ENCODE results near the gene ALG3. TPM values are rescaled to one million over a fixed set of nuclear protein-coding genes. Genes with fewer than 3 reads are reported as not detected.
"Not testable (repeated sequence)": the region's sequence is repeated elsewhere in the genome, so short reads cannot be mapped to it uniquely, and the experiment has no call there.

The ALG3 gene
- total RNA-seq, 2 experiments from 2014 or later: 52.3 to 54.9 TPM

DNA sequence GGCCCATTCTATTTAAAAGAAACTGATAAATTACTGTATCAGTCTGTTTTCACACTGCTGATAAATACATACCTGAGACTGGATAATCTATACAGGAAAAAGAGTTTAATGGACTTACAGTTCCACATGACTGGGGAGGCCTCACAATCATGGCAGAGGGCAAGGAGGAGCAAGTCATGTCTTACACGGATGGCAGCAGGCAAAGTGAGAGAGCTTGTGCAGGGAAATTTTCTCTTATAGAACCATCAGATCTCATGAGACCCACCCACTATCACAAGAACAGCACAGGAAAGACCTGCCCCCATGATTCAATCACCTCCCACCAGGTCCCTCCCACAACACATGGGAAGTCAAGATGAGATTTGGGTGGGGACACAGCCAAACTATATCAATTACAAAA is 18.5 kb upstream of the ALG3 start:
- not testable (repeated sequence) for H3K27ac Mint-ChIP-seq, H3K4me3 Mint-ChIP-seq, DNase-seq, H3K4me1 Mint-ChIP-seq, H3K36me3 Mint-ChIP-seq, H3K9me3 Mint-ChIP-seq
- peaks cover 61% of the 10 kb centered on the region for H3K27me3 Mint-ChIP-seq

DNA sequence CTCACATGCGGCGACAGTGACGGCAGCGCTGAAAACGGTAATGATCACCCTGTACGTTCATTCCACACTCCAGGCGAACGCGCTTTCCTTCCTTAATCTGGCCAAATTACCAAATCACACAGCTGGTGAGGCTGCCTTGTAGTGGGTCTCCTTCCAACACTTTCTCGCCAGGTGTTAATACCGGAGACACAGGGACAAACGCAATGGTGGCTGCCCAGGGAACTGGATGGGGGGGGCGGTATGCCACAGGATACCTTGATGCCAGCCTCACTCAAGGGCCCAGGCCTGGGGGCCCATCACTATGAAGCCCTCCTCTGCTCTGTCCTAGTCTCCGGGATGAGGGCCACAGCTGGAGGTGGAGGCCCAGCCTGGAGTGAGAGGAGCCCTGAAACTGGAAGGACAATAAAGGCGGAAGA is 14.0 kb upstream of the ALG3 start:
- H3K4me3 Mint-ChIP-seq: peak overlapping the region; percentile 71
- H3K4me1 Mint-ChIP-seq: peaks cover 17% of the 10 kb centered on the region
- peaks cover 16% of the 10 kb centered on the region for H3K36me3 Mint-ChIP-seq
- no peak overlapping the region for H3K27ac Mint-ChIP-seq
- DNase-seq: no peak
- H3K9me3 Mint-ChIP-seq: peaks cover 4% of the 10 kb centered on the region
- peaks cover 61% of the 10 kb centered on the region for H3K27me3 Mint-ChIP-seq

GRCh38 chr3:184261854-184262763 is 13.3 kb upstream of the ALG3 start:
- Mint-ChIP-seq H3K27ac (no peak overlapping the region), H3K4me1 (peaks cover 17% of the 10 kb centered on the region), H3K36me3 (peaks cover 16% of the 10 kb centered on the region), H3K27me3 (peaks cover 55% of the 10 kb centered on the region), H3K4me3 (peak overlapping the region; percentile 71), H3K9me3 (peaks cover under 1% of the 10 kb centered on the region)
- DNase-seq: peak; percentile 28

GRCh38 chr3:184261270-184261853 is 12.6 kb upstream of the ALG3 start, which contains the start of gene CAMK2N2:
Gene CAMK2N2, minus strand, starts transcription at chr3:184261553. Its CDS starts 268 bp downstream, at chr3:184261285.
- Mint-ChIP-seq H3K36me3 (peaks cover 16% of the 10 kb centered on the region), H3K27ac (no peak within 1 kb of the TSS)

GRCh38 chr3:184260724-184261269 is 12.0 kb upstream of the ALG3 start:
- peaks cover 18% of the 10 kb centered on the region for H3K36me3 Mint-ChIP-seq
- no peak for DNase-seq
- peaks cover 20% of the 10 kb centered on the region for H3K4me1 Mint-ChIP-seq
- H3K27me3 Mint-ChIP-seq: peaks cover 44% of the 10 kb centered on the region
- H3K9me3 Mint-ChIP-seq: no peaks in the 10 kb centered on the region
- peak overlapping the region; percentile 71 for H3K4me3 Mint-ChIP-seq
- H3K27ac Mint-ChIP-seq: no peak overlapping the region

More at GRCh38 chr3:184261270-184261853, 12.6 kb upstream of the ALG3 start, which contains the start of gene CAMK2N2:
- Mint-ChIP-seq H3K4me1 (peaks cover 17% of the 10 kb centered on the region), H3K9me3 (no peaks in the 10 kb centered on the region), H3K27me3 (peaks cover 48% of the 10 kb centered on the region), H3K4me3 (peak within 1 kb of the TSS; percentile 71)
- DNase-seq: peak; percentile 59

DNA sequence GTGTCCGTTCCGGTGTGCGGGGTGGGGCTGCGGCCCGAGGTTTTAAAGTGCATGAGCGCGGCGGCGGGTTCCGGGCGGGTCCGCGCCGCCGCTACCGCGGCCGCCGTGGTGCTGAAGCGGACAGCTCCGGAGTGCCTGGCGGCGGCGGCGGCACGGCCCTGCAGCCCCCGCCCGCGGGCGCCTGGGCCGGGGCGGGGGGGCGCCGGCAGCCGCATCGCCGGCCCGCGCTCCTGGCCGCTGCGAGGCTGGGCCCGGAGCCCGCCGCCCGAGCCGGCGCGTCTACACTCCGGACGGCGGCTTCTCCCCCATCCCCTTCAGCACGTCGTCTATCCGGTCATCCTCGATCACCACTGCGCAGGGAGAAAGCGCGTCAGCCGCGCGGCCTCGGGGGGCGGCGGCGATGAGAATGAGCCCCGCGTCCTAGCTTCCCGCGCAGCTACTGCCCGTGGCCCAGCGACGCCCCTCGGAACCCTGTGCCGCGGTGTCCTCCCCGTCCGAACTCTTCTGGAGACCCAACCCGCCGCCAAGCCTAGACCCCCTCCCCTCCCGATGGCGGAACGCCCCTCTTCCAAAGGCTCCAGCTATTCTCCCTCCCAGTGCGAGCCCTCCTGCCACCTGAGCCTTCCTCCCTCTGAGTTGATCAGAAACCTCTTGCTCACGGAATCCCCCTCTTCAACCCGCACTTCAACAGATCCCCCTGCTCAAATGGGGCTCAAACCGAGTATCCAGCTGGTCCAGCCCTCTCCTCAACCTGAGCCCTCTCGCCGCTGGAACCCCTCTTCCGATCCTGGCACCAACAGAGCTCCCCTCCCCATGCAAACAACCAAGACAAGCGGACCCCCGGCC is 11.3 kb upstream of the ALG3 start:
- peak; percentile 63 for DNase-seq
- H3K4me1 Mint-ChIP-seq: peaks cover 24% of the 10 kb centered on the region
- H3K27ac Mint-ChIP-seq: no peak overlapping the region
- H3K27me3 Mint-ChIP-seq: peaks cover 40% of the 10 kb centered on the region
- H3K4me3 Mint-ChIP-seq: peak overlapping the region; percentile 71
- H3K9me3 Mint-ChIP-seq: no peaks in the 10 kb centered on the region
- peaks cover 21% of the 10 kb centered on the region for H3K36me3 Mint-ChIP-seq

DNA sequence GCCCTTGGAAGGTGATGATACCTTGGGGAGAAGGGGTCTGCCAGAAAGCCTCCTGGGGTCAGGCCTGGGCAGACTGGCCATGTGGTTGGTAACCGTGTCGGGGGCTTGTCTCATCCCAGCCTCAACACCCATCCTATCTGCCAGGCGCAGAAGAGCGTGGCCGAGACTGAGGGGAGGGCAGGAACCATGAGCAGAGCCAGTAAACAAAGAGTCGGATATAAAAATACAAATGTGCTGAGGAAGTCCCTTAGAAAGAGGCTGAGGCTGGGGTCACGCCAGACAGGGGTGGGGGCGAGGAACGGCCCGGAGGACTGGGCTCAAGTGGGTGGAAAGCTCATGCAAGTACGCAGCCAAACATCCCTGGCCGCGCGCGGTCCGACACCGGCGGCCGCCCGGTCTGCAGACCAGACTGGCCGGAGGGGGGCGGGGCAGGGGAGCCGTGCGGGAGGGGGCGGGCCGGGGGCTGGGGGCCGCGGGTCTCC is 10.7 kb upstream of the ALG3 start:
- H3K9me3 Mint-ChIP-seq: no peaks in the 10 kb centered on the region
- H3K4me1 Mint-ChIP-seq: peaks cover 27% of the 10 kb centered on the region
- no peak overlapping the region for H3K4me3 Mint-ChIP-seq
- H3K27me3 Mint-ChIP-seq: peaks cover 33% of the 10 kb centered on the region
- peaks cover 21% of the 10 kb centered on the region for H3K36me3 Mint-ChIP-seq
- no peak overlapping the region for H3K27ac Mint-ChIP-seq
- no peak for DNase-seq

GRCh38 chr3:184258926-184259325 is 10.2 kb upstream of the ALG3 start:
- DNase-seq: no peak
- Mint-ChIP-seq H3K27me3 (peaks cover 32% of the 10 kb centered on the region), H3K4me1 (peaks cover 27% of the 10 kb centered on the region), H3K27ac (no peak overlapping the region), H3K36me3 (peaks cover 21% of the 10 kb centered on the region), H3K4me3 (no peak overlapping the region), H3K9me3 (no peaks in the 10 kb centered on the region)

GRCh38 chr3:184257083-184257915 is 8.5 kb upstream of the ALG3 start:
- H3K9me3 Mint-ChIP-seq: no peaks in the 10 kb centered on the region
- DNase-seq: no peak
- H3K27ac Mint-ChIP-seq: no peak overlapping the region
- H3K4me1 Mint-ChIP-seq: peaks cover 23% of the 10 kb centered on the region
- peaks cover 20% of the 10 kb centered on the region for H3K27me3 Mint-ChIP-seq
- H3K4me3 Mint-ChIP-seq: no peak overlapping the region
- peaks cover 21% of the 10 kb centered on the region for H3K36me3 Mint-ChIP-seq

DNA sequence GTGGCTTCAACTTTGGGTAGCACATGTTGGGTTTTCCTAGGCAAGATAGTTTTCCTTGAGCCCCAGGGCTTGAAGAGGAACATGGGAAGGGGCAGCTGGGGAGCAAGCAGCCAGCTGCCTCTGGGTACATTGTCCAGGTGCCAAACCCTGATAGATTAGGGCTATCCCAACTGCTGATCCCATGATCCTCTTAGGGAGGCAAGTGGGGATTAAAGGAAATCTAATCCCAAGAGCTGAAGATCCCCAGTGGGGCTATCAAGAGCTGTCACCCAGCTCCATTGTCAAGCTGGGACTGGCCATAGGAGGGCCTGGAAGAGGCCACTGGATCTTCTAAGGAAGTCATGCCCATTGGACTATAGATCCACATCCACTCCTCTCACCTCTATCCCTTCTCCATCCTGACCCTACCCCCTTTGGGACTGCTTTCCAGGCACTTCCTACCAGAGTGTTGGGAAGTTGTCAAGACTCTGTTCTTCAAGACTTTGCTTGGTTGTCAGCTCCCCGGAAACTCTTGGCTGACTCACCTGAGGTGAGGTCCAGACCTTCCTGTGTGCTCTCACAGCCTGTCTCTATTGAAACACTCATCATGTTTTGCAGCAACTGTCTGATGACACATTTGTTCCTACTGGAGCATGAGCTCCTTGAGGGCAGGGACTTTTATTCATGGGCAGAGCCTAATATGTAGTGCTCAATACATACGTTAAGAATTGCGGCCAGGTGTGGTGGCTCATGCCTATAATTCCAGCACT is 6.7 kb upstream of the ALG3 start:
- peaks cover 20% of the 10 kb centered on the region for H3K36me3 Mint-ChIP-seq
- no peak overlapping the region for H3K4me3 Mint-ChIP-seq
- H3K4me1 Mint-ChIP-seq: peaks cover 17% of the 10 kb centered on the region
- no peak overlapping the region for H3K27ac Mint-ChIP-seq
- DNase-seq: peak; percentile 13
- peaks cover 9% of the 10 kb centered on the region for H3K27me3 Mint-ChIP-seq
- H3K9me3 Mint-ChIP-seq: no peaks in the 10 kb centered on the region

DNA sequence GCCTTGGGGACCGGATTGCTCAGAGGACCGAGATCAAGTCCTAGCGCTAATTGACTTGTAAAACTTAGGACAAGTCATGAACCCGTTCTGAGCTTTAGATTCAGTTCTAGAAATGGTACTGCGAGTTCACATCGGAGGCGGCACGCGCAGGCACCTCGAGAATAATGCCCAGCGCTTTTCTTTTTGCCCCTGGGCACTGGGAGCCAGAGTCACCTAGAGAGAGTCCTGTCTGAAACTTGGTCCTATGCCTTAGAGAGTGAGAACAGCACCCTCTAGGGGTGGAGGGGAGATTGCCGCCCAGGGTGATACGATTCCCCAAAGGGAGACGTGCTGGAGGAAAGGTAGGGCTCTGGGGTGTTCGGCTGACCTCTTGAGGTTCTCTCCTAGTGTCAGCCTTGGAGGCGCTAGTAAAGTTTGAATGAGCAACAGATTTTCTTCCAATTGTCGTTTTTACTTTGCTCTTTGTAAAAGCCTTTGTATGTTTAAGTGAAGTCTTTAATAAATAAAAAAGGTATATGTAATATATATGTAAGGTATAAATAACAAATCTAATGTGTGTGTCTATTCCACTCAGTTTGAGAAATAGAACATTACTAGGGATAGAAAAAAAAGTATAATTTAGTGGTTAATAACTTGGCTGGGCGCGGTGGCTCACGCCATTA is 1.5 kb upstream of the ALG3 start:
- H3K27me3 Mint-ChIP-seq: no peaks in the 10 kb centered on the region
- peak overlapping the region; percentile 89 for H3K4me3 Mint-ChIP-seq
- H3K9me3 Mint-ChIP-seq: no peaks in the 10 kb centered on the region
- peak overlapping the region; percentile 96 for H3K27ac Mint-ChIP-seq
- DNase-seq: peak; percentile 87
- peaks cover 17% of the 10 kb centered on the region for H3K4me1 Mint-ChIP-seq
- H3K36me3 Mint-ChIP-seq: peaks cover 5% of the 10 kb centered on the region

- peak within 1 kb of the TSS; percentile 89 for H3K4me3 Mint-ChIP-seq
- no peaks in the 10 kb centered on the region for H3K9me3 Mint-ChIP-seq
- H3K36me3 Mint-ChIP-seq: peaks cover 10% of the 10 kb centered on the region
- peaks cover 13% of the 10 kb centered on the region for H3K4me1 Mint-ChIP-seq
- DNase-seq: peak; percentile 98
- H3K27me3 Mint-ChIP-seq: no peaks in the 10 kb centered on the region
- H3K27ac Mint-ChIP-seq: peak within 1 kb of the TSS; percentile 96
These were observed 827 bp upstream of the ALG3 start, which contains the start of gene EEF1AKMT4 for GRCh38 chr3:184249412-184250166. Gene EEF1AKMT4, plus strand, starts transcription at chr3:184249672. Its CDS starts 23 bp downstream, at chr3:184249695.
